Right ventricle myocardium inferior (tissue), 1 donor: Measurements from ENCODE around the gene OR1M1. TPM values are rescaled to one million over a fixed set of nuclear protein-coding genes. Genes with fewer than 3 reads are reported as not detected.
A peak's percentile ranks its signal among the peaks of the same experiment; 100 is the strongest.
"Not testable (repeated sequence)": the region's sequence is repeated elsewhere in the genome, so short reads cannot be mapped to it uniquely, and the experiment has no call there.

Experiments used
- ATAC-seq: fragments of 200-7000 bp; cut with Tn5 transposase; one replicate; pipeline ENCODE4 v1.9.1; 2020; ENCODE audit warnings: mild to moderate bottlenecking, moderate library complexity
- DNase-seq: peaks from one replicate; pipeline ENCODE4 v3.0.0; 2021; ENCODE audit errors: missing footprints
- intact Hi-C: fragments of 100-400 bp; cut with DNase I; formaldehyde crosslinking; loops from one replicate; pipeline ENCODE4 v1.11.0; 2022
- total RNA-seq: library from RNA; stranded (reverse); fragmentation: NEBNext Ultra II Directional; extraction: Animal tissue kit (Norgen Biotek cat#: 25700); gene quantifications from one replicate; pipeline ENCODE4 v1.2.1, GENCODE V29; 2021
- donor health status: DM: no; HTN: yes; CAD: no; lungs with severe emphysema.

Gene OR1M1
- total RNA-seq, 1 donor from 2014 or later = not detected

DNA sequence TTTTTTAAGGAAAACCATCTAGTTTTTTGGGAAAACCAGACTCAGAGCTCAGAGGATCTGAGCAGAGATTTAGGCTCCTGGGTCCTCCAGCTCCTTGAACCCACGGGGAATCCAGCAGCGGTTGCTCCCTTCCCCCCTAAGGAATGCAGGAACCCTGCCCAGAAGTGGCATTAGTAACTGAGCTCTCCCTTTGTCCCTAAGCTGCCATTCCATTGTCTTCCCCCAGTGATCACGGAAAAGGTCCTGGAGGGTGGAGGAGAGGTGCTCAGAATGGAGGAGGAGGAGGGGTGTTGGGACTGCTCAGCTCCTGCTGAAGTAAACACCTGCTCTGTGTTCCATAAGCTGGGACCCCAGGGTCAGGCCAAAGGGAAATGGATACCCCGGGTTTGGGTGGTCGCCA lies 16.8 kb upstream of the OR1M1 start:
- no peak for DNase-seq
- no peak for ATAC-seq
- intact Hi-C loops = no loop called here

DNA sequence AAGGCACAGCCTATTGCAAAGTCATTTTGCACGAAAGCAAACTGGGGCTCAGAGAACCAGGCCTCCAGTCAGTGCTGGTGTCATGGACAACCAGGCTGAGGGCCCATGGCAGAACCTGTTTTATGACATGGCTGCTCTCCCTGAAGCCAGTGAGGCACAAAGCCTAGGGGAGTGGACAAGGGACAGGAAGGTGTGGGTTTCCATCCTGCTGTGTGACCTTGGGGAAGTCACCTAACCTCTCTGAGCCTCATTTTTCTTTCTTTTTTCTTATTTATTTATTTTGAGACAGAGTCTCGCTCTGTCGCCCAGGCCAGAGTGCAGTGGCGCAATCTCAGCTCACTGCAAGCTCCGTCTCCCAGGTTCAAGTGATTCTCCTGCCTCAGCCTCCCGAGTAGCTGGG lies 15.1 kb upstream of the OR1M1 start:
- intact Hi-C loops, DNase-seq, ATAC-seq: not testable (repeated sequence)

DNA sequence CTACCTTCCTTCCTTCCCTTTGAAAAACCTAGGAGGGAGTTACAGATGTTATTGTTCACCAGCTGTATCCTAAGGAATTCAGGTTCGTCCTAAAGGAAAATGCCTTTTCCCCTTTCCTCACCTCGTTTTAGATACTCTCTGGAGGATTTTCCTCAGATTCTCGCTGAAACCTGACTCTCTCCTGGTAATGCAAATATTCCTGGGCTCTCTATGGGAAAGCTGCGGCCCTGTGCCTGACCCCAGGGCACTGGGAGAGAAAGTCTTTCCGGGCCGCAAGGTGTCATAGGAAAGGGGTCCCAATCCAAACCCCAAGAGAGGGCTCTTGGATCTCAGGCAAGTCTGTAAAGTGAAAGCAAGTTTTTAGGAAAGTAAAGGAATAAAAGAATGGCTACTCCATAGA lies 13.1 kb upstream of the OR1M1 start:
- ATAC-seq (no peak), DNase-seq (no peak)
- intact Hi-C loops = no loop called here

DNA sequence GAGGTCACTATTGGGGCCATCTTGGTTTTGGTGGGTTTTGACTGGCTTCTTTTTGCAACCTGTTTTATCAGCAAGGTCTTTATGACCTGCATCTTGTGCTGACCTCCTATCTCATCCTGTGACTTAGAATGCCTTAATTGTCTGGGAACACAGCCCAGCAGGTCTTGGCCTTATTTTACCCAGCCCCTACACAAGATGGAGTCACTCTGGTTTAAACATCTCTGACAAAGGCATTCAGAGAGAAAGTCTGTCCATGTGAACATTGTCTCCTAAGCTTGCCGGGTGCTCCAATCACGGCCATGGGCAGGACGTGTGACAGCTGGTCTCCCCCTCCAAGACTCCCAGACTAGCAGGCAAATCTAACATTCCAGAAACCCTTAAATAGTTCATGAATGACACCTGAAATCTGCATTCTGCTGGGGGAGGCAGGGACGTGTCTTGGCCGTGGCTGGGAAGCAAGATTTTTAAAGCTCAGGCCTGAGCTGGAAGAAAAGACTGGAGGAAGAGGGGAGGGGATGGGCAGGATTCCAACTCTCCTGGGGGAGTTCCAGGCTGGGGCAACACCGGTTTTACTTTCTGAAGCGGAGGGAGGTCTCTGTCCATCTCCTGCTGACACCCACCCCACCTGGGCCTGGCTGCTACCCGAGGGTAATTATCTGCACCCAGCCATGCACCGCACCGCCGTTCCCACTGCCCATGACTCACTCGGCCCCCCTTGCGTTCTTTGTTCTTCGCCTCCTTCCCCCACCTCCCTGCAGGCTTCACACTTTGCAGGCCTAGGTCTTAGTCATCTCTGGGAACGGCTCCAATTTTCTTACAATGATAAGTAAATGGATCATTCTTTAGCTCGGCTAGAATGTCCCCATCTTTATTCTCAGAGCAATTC lies 11.6 kb upstream of the OR1M1 start:
- ATAC-seq (peak; percentile 86), DNase-seq (peak; percentile 71)
- intact Hi-C loops = no loop called here

DNA sequence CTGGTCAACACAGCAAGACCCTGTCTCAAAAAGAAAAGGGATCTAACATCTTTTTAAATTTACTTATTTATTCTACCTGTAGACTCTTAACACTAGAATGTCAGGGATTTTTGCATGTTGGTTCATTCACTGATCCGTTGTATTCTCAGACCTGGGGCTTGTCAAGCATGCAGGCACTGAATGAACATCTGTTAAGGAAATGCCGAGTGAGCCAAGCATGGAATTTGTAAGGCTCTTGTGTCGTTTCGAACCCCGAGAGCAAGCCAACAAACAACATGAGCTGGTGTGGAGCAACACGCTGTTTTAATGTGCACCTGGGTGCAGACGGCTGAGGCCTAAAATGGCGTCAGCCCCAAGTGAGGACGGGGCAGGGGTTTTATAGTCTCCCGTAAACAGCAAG lies 10.0 kb upstream of the OR1M1 start:
- DNase-seq (no peak), ATAC-seq (no peak)
- intact Hi-C loops = no loop called here

DNA sequence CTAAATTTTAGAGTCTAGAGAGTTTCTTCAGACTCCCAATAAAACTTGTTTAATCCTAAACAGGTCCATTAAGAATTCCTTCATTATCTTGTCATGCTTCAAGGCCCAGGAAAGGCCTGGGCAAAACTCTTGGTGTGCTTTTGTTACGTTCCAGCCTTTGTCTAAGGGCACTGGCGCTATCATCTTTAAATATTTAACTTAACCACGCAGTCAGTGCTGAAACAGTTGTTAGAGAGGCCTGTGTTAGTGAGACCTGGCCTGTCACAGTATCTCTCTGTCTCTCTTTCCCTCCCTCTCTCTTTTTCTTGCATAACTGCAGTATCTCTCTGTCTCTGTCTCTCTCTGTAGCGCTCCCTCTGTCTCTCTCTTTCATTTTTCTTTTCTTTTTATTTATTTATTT lies 8.2 kb upstream of the OR1M1 start:
- DNase-seq = no peak
- no peak for ATAC-seq
- intact Hi-C loops = no loop called here

DNA sequence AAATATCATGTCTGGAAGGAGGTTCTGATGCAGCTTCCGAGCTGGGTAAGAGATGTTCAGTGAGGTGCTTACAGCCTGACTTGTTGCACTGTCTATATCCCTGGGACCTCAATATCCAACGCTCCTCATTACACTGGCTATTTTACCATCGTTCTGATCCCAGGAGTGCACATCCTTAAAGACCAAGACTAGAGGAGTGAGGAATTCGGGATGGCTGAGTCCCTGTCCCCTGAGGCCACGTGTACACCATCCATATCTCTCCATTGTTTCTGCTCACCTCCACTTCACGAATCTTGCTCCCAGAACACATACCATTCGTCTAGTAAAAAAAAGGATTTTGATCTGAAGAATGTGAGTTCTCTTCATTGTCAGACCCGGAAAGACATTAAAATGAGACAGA lies 20.5 kb downstream of the OR1M1 start, which contains the start of gene OR7G2:
Gene OR7G2 (minus strand): TSS at position 101 of the 400 bp plus-strand sequence. CDS start 4,232 bp downstream, outside the sequence.
- DNase-seq = no peak
- no peak for ATAC-seq
- intact Hi-C loops = no loop called here

DNA sequence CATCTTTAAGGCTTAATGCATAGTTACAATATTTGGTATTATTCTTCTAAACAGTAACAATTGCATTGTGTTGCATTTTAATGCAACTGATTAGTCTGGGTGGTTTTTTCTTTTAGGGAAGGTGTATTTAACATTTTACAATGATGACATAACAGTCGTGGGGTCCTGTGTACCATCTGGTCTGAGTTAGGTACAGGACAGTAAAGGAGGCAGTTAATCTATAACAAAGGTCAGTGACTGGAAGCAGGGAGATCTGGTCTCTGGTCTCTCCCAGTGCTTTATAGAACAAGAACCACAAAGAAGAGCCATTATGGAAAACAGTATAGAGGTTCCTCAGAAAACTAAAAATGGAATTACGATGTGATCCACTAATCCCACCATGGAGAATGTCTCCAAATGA lies 23.1 kb downstream of the OR1M1 start:
- DNase-seq (no peak), ATAC-seq (no peak)
- intact Hi-C loops = no loop called here

DNA sequence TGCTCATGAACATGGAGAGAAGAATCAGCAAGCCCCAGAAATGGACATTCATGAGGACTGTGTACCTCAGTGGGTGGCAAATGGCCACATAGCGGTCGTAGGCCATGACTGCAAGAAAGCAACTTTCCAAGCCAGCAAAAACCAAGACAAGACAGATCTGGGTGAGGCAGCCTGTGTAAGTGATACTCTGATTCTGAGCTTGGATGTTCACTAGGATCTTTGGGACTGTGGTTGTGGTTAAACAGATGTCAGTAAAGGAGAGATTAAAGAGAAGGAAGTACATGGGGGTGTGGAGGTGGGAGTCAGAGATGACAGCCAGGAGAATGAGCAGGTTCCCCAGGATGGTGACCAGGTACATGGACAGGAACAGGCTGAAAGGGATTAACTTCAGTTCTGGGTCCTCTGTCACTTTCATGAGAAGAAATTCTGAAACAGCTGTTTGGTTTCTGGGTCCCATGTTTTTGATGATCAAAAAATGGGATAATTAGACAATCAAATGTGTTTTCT lies 28.5 kb downstream of the OR1M1 start, which contains the start of gene OR7G1:
Gene OR7G1 (minus strand): TSS at position 457 of the 507 bp plus-strand sequence. CDS start 0 bp downstream, at position 457.
- intact Hi-C loops = no loop called here
- DNase-seq (no peak), ATAC-seq (no peak)

DNA sequence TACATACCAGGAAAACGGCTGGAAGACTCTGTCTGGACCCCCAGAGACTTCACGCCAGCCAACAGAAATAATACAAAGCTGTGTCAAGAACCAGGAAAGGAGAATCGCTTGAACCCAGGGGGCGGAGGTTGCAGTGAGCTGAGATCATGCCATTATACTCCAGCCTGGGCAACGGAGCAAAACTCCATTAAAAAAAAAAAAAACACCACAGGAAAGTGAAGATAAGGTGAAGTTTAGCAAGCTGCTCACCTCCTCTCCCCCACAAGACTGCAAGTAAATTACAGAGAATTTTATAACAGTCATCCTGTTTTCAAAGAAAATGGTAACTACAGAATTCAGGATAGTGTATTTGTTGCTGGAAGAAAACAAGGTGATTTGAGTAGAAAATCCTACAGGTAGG lies 29.7 kb downstream of the OR1M1 start:
- intact Hi-C loops = no loop called here

DNA sequence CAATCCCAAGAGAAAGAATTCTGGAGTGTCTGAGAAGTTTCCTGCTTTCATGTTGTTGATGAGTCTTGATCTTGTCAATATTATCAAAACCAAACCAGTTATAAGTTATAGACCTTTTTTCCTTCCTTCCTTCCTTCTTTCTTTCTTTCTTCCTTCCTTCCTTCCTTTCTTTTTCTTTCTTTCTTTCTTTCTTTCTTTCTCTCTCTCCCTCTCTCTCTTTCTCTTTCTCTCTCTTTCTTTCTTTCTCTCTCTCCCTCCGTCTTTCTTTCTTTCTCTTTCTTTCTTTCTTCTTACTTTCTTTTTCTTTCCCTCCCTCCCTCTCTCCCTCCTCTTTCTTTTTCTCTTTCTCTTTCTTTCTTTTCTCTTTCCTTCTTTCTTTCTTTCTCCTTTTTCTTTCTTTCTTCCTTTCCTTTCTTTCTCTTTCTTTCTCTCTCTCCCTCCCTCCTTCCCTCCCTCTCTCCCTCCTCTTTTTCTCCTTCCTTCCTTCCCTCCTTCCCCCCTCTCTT lies 40.1 kb downstream of the OR1M1 start, which contains the start of gene OR7G3:
Gene OR7G3 (minus strand): TSS at position 51 of the 506 bp plus-strand sequence. CDS start 0 bp downstream, at position 51.
- ATAC-seq = no peak
- DNase-seq = no peak
- intact Hi-C loops = no loop called here

More for the DNA sequence above, 29.7 kb downstream of the OR1M1 start:
- no peak for DNase-seq
- no peak for ATAC-seq

DNA sequence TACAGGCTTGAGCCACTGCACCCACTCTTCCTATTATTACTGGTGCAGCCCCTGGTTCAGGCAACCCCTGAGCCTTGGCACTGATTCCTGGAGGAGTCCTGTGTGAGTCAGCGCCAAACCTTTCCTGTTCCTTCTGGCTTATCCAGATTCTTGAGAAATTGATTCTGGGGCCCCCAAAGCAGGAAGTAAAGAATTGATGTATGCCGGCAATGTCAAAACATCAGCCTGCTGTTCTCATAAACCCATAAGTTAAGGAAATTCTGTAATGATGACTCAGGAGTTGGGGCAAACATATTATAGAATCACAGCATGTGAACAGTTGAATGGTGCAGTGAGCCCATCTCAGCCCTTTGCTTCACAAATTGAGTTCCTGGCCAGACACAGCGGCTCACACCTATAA lies 41.3 kb downstream of the OR1M1 start:
- intact Hi-C loops = no loop called here
- no peak for ATAC-seq
- DNase-seq = no peak

DNA sequence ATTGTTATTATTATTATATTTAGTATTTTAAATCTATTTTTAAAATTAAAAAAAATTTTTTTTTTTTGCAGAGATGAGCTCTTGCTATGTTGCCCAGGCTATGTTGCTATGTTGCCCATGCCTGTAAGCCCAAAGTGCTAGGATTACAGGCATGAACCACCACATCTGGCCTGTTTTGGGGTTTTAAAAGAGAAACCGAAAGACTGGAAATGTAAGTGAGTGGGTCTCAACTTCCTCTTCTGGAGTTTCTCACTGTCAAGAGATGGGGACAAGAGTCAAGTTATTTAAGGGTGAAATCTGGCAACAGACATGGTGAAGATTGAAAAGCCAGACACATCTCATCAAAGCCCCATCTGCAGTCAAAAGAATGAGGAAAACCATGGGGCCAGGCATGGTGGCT lies 44.1 kb downstream of the OR1M1 start:
- ATAC-seq (no peak), DNase-seq (no peak)
- intact Hi-C loops = no loop called here

DNA sequence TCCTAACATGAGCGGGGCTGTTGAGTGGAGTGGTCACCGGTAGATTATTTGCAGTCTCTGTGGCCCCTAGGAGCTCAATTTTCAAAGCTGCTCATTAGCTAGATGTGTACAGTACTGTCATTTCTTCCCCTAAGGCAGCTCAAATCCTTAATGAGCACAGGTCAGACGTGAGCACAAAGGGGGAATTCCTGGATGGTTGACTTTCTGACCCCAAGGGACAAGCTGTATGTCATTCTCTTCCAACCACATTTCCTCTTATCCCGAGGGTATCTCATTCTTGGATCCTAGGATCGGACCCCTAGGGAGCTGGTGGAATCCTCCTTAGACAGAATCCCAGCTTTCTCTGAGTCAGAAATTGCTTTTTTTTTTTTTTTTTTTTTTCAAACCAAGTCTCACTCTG lies 45.6 kb downstream of the OR1M1 start:
- DNase-seq = no peak
- ATAC-seq = no peak
- intact Hi-C loops = no loop called here

DNA sequence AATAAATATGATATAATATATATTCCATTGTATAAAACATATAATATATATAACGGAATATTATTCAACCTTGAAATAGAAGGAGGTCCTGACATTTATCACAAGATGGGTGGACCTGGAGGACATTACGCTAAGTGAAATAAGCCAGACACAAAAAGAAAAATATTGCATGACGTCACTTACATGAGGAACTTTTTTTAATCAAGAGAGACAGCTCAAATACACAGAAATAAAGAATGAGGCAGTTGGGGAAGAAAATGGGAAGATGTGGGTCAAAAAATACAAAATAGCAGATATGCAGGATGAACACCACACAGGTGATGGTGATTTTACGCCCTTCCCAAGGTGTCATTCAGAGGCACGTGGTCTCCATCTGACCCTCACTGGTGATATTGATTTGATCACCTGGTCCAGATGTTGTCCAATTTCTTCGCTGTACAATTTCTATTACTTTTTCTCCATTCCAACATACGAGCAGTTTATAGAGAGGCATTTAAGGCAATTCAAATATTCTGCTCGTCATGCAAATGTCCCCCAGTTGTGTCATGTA lies 52.8 kb downstream of the OR1M1 start:
- intact Hi-C loops = loop anchor here (2.0 to 10.0 kb wide), 4 partner anchors 168 to 653 kb away; partner anchors contain the start of genes ZNF121, ZNF266 and ZNF699
- ATAC-seq (peak; percentile 17), DNase-seq (no peak)

DNA sequence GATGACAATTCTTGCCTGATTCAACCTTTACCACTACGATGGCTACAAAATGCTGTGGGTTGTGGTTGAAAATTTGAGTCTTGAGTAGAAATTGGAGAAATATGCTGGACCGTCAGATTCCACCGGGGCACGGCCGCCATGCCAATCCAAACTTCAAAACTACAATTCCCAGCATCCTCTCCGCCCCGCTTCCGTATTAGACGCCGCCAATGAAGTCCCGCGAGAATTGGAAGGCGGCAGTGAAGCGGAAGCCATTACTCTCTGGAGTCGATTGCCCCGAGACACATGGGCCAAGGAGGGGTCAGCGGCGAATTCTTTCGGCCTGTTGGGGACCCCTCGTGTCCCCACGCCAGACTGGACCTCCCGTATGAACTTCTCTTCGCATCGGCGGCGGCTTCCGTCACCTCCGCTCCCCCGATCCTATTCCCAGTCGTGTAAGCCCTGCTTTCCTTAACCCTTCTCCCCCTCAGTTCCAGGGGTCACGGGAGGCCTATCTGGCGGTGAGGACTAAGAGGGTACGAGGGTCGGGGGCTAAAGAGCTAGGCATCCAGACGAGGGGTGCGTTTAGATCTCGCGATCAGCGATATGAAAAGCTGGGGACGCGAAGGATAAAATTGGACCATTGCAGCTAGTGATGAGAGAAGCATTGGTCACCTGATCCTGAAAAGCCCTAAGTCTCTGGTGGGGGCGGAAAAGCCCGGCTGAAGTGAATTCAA lies 53.5 kb downstream of the OR1M1 start, which contains the start of gene ZNF317:
Gene ZNF317 (plus strand): TSS at position 239 of the 716 bp plus-strand sequence. CDS start 15,620 bp downstream, outside the sequence.
- intact Hi-C loops = loop anchor here (2.0 to 10.0 kb wide), 3 partner anchors 294 to 652 kb away; partner anchors contain the start of genes ZNF121 and ZNF266
- DNase-seq (peak; percentile 97), ATAC-seq (peak; percentile 97)

DNA sequence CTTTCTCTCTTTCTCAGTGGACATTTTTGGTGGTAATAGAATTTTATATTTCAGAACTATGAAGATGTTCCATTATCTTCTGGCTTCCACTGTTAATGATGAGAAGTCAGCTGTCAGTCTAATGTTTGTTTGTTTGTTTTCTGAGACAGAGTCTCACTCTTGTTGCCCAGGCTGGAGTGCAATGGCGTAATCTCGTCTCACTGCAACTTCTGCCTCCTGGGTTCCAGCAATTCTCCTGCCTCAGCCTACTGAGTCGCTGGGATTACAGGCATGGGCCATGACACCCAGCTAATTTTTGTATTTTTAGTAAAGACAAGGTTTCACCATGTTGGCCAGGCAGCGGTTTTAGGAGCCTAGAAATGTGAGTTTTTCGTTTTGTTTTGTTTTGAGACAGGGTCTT lies 58.1 kb downstream of the OR1M1 start:
- no peak for DNase-seq
- no peak for ATAC-seq
- intact Hi-C loops = loop anchor here (5.0 to 10.0 kb wide), 2 partner anchors 290 to 647 kb away; partner anchors contain the start of gene ZNF266
